ENCODE data around the gene NTNG2. TPM values are rescaled to one million over a fixed set of nuclear protein-coding genes. Genes with fewer than 3 reads are reported as not detected.

NTNG2 gene
- total RNA-seq, 1 donor from 2014 or later, result 3.0 TPM

DNA sequence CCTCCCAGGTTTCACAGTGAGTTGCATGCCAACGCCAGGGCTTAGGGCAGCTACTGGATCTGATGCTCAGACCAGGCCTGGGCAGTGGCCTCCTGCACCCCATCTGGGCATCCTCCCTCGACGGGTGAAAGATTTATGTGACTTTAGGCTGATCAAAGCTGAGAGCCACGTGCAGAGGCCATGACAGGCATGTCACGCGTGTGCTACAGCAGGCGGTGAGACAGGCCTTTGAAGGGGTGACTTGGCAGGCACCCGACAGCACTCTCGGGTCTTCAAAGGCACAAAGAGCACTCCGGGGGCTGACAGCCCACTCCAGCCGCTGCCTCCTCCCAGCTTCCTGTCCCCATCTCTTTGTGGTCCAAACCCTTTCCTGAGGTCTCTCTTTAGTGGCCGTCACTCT is 66.2 kb downstream of the NTNG2 start:
- no peak overlapping the region for H3K27ac Mint-ChIP-seq (ENCODE audit: unreplicated experiment)
- peaks cover 54% of the 10 kb centered on the region for H3K27me3 Mint-ChIP-seq (ENCODE audit: low read depth)
- no peak overlapping the region for H3K4me3 Mint-ChIP-seq (ENCODE audit: unreplicated experiment)
- no peaks in the 10 kb centered on the region for H3K9me3 Mint-ChIP-seq (ENCODE audit: low read depth)
- TF ChIP-seq, protein P1, sequence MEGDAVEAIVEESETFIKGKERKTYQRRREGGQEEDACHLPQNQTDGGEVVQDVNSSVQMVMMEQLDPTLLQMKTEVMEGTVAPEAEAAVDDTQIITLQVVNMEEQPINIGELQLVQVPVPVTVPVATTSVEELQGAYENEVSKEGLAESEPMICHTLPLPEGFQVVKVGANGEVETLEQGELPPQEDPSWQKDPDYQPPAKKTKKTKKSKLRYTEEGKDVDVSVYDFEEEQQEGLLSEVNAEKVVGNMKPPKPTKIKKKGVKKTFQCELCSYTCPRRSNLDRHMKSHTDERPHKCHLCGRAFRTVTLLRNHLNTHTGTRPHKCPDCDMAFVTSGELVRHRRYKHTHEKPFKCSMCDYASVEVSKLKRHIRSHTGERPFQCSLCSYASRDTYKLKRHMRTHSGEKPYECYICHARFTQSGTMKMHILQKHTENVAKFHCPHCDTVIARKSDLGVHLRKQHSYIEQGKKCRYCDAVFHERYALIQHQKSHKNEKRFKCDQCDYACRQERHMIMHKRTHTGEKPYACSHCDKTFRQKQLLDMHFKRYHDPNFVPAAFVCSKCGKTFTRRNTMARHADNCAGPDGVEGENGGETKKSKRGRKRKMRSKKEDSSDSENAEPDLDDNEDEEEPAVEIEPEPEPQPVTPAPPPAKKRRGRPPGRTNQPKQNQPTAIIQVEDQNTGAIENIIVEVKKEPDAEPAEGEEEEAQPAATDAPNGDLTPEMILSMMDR (IDR thresholded peaks at IDR 0.05), result no peak
- DNase-seq (ENCODE audit: low spot score), result no peak
- H3K4me1 Mint-ChIP-seq (ENCODE audit: low read depth), result no peaks in the 10 kb centered on the region
- H3K36me3 Mint-ChIP-seq (ENCODE audit: low read depth), result peaks cover 4% of the 10 kb centered on the region

DNA sequence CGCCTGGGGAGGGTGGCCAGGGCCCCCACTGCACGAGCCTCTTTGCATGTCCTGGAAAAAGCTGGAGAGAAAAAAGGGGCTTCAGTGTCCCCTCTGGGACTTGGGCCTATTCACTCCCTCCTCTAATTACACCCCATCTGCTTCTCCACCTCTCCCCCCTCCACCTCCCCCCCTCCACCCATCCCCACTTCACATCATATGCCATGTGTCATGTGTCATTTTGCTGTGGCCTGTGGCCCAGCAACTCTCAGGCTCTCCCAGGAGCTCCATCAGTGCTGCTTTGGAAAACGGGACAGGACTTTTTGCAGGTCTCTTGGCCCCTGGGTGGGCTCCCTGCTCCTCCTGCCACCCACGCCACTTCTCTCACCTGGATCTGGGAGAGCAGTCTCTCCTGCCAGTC is 68.7 kb downstream of the NTNG2 start:
- Mint-ChIP-seq H3K4me3 (ENCODE audit: unreplicated experiment) (no peak overlapping the region), H3K4me1 (ENCODE audit: low read depth) (no peaks in the 10 kb centered on the region), H3K9me3 (ENCODE audit: low read depth) (no peaks in the 10 kb centered on the region), H3K36me3 (ENCODE audit: low read depth) (peaks cover 4% of the 10 kb centered on the region), H3K27ac (ENCODE audit: unreplicated experiment) (no peak overlapping the region), H3K27me3 (ENCODE audit: low read depth) (peaks cover 57% of the 10 kb centered on the region)
- TF ChIP-seq, protein P1 (IDR thresholded peaks at IDR 0.05), result no peak
- no peak for DNase-seq (ENCODE audit: low spot score)

DNA sequence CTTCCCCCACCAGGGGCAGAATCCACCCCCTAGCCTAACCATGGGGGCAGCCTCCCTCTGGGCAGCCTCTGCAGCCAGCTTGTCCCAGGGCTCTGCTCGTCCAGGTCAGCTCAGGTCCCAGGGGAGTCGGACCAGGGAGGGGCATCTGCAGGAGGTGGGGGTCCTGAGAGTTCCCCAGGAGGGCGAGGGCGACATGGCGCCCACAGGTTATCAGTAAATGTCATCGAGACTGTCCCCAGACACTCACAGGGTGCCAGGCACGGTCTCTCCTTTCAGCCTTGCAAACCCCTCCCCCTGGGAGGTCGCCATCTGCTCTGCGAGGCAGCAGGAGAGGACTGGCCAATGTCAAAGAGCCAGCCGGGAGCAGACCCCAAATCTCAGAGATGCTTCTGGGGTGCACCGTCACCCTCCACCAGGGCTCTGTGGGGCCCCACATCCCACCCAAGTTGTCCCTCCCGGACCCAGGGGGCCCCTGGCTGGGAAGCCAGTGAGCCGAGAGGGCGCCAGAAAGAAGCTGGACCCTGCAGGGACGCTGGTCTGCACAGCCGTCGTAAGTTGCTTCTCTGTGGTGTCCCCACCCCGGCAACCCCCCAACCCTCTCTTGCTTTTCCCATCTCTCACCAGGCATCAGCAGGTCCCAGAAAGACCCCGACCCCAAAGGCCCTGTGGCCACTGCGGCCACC is 69.3 kb downstream of the NTNG2 start:
- Mint-ChIP-seq H3K27ac (ENCODE audit: unreplicated experiment) (no peak overlapping the region), H3K4me3 (ENCODE audit: unreplicated experiment) (no peak overlapping the region), H3K27me3 (ENCODE audit: low read depth) (peaks cover 51% of the 10 kb centered on the region), H3K4me1 (ENCODE audit: low read depth) (no peaks in the 10 kb centered on the region), H3K9me3 (ENCODE audit: low read depth) (no peaks in the 10 kb centered on the region), H3K36me3 (ENCODE audit: low read depth) (peaks cover 4% of the 10 kb centered on the region)
- TF ChIP-seq, protein P1 (IDR thresholded peaks at IDR 0.05), result no peak
- no peak for DNase-seq (ENCODE audit: low spot score)

DNA sequence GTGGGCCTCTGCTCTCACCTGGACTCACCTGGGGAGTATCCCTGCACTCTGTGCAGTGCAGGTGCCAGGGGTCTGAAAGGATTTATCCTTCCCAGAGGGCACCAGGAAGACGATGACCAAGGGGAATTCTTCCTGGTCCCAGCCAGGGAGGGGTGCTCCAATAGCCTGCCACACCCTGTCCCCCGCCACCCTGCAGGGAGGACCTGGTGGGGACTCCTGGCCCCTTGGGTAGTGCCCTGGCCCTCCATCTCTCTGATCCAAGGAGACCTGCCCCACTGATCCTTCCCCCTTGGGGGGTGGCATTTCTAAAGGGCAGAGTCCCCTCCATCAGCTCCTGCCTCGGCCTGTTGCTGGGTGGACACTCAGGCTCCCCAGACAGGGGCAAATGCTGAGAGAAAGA is 70.7 kb downstream of the NTNG2 start:
- Mint-ChIP-seq H3K4me1 (ENCODE audit: low read depth) (no peaks in the 10 kb centered on the region), H3K36me3 (ENCODE audit: low read depth) (peaks cover 2% of the 10 kb centered on the region), H3K27ac (ENCODE audit: unreplicated experiment) (no peak overlapping the region), H3K4me3 (ENCODE audit: unreplicated experiment) (no peak overlapping the region), H3K9me3 (ENCODE audit: low read depth) (no peaks in the 10 kb centered on the region), H3K27me3 (ENCODE audit: low read depth) (peaks cover 48% of the 10 kb centered on the region)
- TF ChIP-seq, protein P1 (IDR thresholded peaks at IDR 0.05), result no peak
- DNase-seq (ENCODE audit: low spot score), result no peak

DNA sequence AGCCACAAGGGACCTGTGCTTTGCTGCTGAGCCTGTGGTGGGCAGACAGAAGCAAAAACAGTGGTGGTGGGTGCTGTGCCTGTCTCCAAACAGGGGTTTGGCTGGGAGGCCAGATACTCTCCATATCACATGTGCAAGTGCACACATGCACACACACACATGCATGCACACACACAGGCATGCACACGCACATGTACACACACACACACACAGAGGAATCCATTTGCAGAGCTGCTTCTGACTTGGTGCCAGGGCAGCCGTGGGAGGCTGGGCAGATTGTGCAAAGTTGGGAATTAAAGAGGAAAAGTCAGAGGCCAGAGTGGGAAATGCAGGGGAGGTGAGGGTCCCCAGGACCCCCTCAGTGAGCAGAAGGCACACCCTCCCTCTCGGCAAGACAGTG is 71.3 kb downstream of the NTNG2 start:
- Mint-ChIP-seq H3K4me3 (ENCODE audit: unreplicated experiment) (no peak overlapping the region), H3K36me3 (ENCODE audit: low read depth) (peaks cover 2% of the 10 kb centered on the region), H3K27me3 (ENCODE audit: low read depth) (peaks cover 45% of the 10 kb centered on the region), H3K27ac (ENCODE audit: unreplicated experiment) (no peak overlapping the region), H3K9me3 (ENCODE audit: low read depth) (no peaks in the 10 kb centered on the region), H3K4me1 (ENCODE audit: low read depth) (no peaks in the 10 kb centered on the region)
- DNase-seq (ENCODE audit: low spot score), result no peak
- TF ChIP-seq, protein P1 (IDR thresholded peaks at IDR 0.05), result no peak
